Measurements from ENCODE around the gene FABP6. TPM values are rescaled to one million over a fixed set of nuclear protein-coding genes. Genes with fewer than 3 reads are reported as not detected.
"Not testable (repeated sequence)": the region's sequence is repeated elsewhere in the genome, so short reads cannot be mapped to it uniquely, and the experiment has no call there.

The FABP6 gene
- total and polyA plus RNA-seq, 10 donors = 0.24 TPM; not detected in 9

DNA sequence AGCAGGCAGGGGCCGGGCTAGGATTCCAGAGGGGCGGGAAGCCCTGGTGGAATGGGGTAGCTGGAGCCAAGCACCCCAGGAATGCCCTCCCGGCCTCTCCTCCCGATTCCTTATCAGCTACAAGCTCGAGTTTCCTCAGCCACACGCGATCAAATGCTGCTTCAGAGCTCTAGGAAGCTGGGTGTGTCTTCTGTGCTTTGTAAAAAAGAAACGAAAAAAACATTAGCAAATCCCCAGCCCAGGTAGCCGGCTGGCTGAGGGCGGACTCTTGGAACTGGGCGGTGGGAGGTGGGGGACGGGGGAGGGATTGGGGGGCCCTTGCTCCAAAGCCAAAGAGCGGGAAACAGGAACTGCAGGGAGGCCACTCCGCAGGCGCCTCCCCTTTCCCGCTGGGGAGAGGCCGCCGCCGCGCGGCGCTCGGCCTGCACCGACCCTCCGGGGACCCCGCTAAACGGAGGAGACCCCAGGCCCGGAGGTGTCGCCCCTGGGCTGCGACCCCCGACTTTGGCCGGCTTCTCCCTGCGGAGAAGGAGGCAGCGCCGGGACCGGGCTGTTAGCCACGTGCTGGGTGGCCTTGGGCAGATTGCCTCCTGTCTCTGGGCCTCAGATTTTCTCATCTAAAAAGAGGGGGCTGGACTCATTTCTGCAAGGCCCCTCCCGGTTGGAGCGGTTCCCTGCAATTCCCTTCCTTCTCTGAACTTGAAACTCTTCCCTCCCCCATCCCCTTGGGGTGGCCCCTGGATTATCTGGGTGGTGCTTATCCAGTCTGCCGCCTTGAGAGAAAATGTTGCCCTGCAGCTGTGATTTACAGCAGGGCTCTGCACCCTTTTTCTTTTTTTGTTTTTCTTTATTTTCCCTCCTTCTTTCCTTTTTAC, 40.9 kb upstream of the FABP6 start:
- Histone ChIP-seq H3K9me3 (peaks cover 0 to 8% (median 0%) of the 10 kb centered on the region in 8 donors), H3K27me3 (replicated peaks in 1 of 7) (peaks cover 0 to 16% (median 0%) of the 10 kb centered on the region in 7 donors), H3K4me1 (peaks cover 4 to 21% (median 14%) of the 10 kb centered on the region in 6 donors), H3K36me3 (no peaks in the 10 kb centered on the region), H3K4me3 (peak overlapping the region in 7 of 8 donors; percentile 6 to 65 (median 34)), H3K27ac (peak overlapping the region; percentile 48 to 86 (median 77))
- peak in 2 of 3 donors; percentile 39 to 64 for TF ChIP-seq POLR2AphosphoS5 (IDR thresholded peaks at IDR 0.05)
- TF ChIP-seq, protein P1, sequence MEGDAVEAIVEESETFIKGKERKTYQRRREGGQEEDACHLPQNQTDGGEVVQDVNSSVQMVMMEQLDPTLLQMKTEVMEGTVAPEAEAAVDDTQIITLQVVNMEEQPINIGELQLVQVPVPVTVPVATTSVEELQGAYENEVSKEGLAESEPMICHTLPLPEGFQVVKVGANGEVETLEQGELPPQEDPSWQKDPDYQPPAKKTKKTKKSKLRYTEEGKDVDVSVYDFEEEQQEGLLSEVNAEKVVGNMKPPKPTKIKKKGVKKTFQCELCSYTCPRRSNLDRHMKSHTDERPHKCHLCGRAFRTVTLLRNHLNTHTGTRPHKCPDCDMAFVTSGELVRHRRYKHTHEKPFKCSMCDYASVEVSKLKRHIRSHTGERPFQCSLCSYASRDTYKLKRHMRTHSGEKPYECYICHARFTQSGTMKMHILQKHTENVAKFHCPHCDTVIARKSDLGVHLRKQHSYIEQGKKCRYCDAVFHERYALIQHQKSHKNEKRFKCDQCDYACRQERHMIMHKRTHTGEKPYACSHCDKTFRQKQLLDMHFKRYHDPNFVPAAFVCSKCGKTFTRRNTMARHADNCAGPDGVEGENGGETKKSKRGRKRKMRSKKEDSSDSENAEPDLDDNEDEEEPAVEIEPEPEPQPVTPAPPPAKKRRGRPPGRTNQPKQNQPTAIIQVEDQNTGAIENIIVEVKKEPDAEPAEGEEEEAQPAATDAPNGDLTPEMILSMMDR (IDR thresholded peaks at IDR 0.05 in 8 of 11, conservative IDR thresholded peaks at IDR 0.05 in 3 of 11) = peak in 2 of 11 experiments; percentile 26 to 38
- no peak for TF ChIP-seq POLR2A (IDR thresholded peaks at IDR 0.05)
- 4 to 9% (median 7%) methylated on average over 29 to 40 of the region's 40 CpGs for WGBS, 5 donors
- intact Hi-C loops (cut with DNase I; ENCODE audit: low total_unique reads) = no loop called here
- DNase-seq = peak; percentile 80

DNA sequence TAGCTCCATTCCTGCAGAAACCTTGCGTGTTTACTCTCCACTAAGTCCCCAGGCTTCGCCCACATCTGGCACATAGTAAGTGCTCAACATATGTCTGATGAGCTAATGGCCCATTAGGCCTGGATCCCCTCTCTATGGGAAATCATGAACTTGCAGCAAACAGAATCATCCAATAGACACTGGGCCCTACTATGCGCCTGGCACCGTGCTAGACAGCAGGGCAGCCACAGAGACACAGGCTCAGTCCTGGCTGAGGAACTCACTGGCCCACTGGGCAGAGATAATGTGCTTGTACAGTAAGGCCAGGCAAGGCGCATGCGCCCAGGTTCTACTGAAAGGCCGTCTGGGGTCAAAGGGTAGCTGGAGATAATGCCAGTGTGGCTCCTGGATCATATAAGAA, 36.9 kb upstream of the FABP6 start:
- H3K4me3 ChIP-seq = no peak overlapping the region
- H3K27ac ChIP-seq = no peak overlapping the region
- H3K36me3 ChIP-seq = no peaks in the 10 kb centered on the region
- DNase-seq = no peak
- no peaks in the 10 kb centered on the region for H3K9me3 ChIP-seq
- no peak for TF ChIP-seq POLR2A (IDR thresholded peaks at IDR 0.05)
- no peak for TF ChIP-seq POLR2AphosphoS5 (IDR thresholded peaks at IDR 0.05)
- TF ChIP-seq, protein P1 (IDR thresholded peaks at IDR 0.05 in 8 of 11, conservative IDR thresholded peaks at IDR 0.05 in 3 of 11) = no peak
- H3K27me3 ChIP-seq (replicated peaks in 1 of 7) = peaks cover 0 to 24% (median 0%) of the 10 kb centered on the region in 7 donors
- WGBS, 5 donors = 96 to 98% (median 97%) methylated on average over 7 of the region's 7 CpGs
- peaks cover 4 to 19% (median 12%) of the 10 kb centered on the region in 6 donors for H3K4me1 ChIP-seq
- intact Hi-C loops (cut with DNase I; ENCODE audit: low total_unique reads) = no loop called here

DNA sequence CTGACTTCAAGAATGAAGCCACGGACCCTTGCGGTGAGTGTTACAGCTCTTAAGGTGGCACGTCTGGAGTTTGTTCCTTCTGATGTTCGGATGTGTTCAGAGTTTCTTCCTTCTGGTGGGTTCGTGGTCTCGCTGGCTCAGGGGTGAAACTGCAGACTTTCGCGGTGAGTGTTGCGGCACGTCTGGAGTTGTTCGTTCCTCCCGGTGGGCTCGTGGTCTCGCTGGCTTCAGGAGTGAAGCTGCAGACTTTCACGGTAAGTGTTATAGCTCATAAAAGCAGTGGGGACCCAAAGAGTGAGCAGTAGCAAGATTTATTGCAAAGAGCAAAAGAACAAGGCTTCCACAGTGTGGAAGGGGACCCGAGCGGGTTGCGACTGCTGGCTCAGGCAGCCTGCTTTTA, 36.2 kb upstream of the FABP6 start:
- H3K27ac ChIP-seq; H3K36me3 ChIP-seq; H3K4me3 ChIP-seq; intact Hi-C loops (cut with DNase I; ENCODE audit: low total_unique reads); H3K9me3 ChIP-seq; DNase-seq: not testable (repeated sequence)
- H3K4me1 ChIP-seq = peaks cover 4 to 21% (median 13%) of the 10 kb centered on the region in 6 donors
- peaks cover 0 to 25% (median 0%) of the 10 kb centered on the region in 7 donors for H3K27me3 ChIP-seq (replicated peaks in 1 of 7)
- WGBS, 5 donors = 49 to 58% (median 56%) methylated on average over 16 to 18 of the region's 18 CpGs

DNA sequence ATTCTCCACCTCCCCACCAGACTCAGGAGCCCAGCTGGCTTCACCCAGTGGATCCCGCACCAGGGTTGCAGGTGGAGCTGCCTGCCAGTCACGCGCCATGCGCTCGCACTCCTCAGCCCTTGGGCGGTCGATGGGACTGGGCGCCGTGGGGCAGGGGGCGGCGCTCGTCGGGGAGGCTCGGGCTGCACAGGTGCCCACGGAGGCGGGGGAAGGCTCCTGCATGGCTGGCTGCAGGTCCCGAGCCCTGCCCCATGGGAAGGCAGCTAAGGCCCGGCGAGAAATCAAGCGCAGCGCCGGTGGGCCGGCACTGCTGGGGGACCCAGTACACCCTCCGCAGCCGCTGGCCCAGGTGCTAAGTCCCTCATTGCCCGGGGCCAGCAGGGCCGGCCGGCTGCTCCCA, 35.5 kb upstream of the FABP6 start:
- H3K4me3 ChIP-seq; DNase-seq; H3K36me3 ChIP-seq; H3K9me3 ChIP-seq; H3K27ac ChIP-seq; intact Hi-C loops (cut with DNase I; ENCODE audit: low total_unique reads): not testable (repeated sequence)
- Histone ChIP-seq H3K4me1 (peaks cover 0 to 21% (median 14%) of the 10 kb centered on the region in 6 donors), H3K27me3 (replicated peaks in 1 of 7) (peaks cover 0 to 25% (median 0%) of the 10 kb centered on the region in 7 donors)
- WGBS, 5 donors = 93 to 99% (median 96%) methylated on average over 16 to 28 of the region's 28 CpGs
